Activated CD4-positive, alpha-beta T cell treated with anti-CD3 and anti-CD28 coated beads for 1 hour (primary cell): ENCODE results near the gene THG1L.

Experiments
- DNase-seq: peaks from one replicate; pipeline ENCODE4 v3.0.0-alpha.2; 2020

The THG1L gene

GRCh38 chr5:157729858-157730257 is 1.4 kb upstream of the THG1L start:
- no peak for DNase-seq

- DNase-seq = no peak
These were observed 334 bp upstream of the THG1L start for GRCh38 chr5:157730900-157731271.

GRCh38 chr5:157732130-157732514 is 902 bp downstream of the THG1L start:
- DNase-seq = no peak

GRCh38 chr5:157732596-157733262 is 1.5 kb downstream of the THG1L start:
- DNase-seq = no peak

- DNase-seq = no peak
These were observed 3.2 kb downstream of the THG1L start for GRCh38 chr5:157734436-157734835.

GRCh38 chr5:157735991-157736390 is 4.8 kb downstream of the THG1L start:
- no peak for DNase-seq

GRCh38 chr5:157739388-157740228 is 8.4 kb downstream of the THG1L start:
- no peak for DNase-seq

GRCh38 chr5:157740229-157740610 is 9.0 kb downstream of the THG1L start:
- DNase-seq = no peak

GRCh38 chr5:157741131-157741530 is 9.9 kb downstream of the THG1L start:
- no peak for DNase-seq

- peak; percentile 89 for DNase-seq
These were observed 12.2 kb downstream of the THG1L start, which contains the start of gene LSM11 for GRCh38 chr5:157743163-157744050. Gene LSM11 (plus strand): TSS chr5:157743712. CDS start chr5:157743751, 39 bp downstream.

- no peak for DNase-seq
These were observed 13.1 kb downstream of the THG1L start for GRCh38 chr5:157744051-157745011.

- DNase-seq = no peak
These were observed 13.8 kb downstream of the THG1L start for GRCh38 chr5:157745041-157745456.

GRCh38 chr5:157747173-157747740 is 16.0 kb downstream of the THG1L start:
- DNase-seq = no peak

- DNase-seq = no peak
These were observed 16.8 kb downstream of the THG1L start for GRCh38 chr5:157747766-157748700.

- DNase-seq = no peak
These were observed 17.7 kb downstream of the THG1L start for GRCh38 chr5:157748760-157749461.

- no peak for DNase-seq
These were observed 18.2 kb downstream of the THG1L start for GRCh38 chr5:157749462-157749799.

- no peak for DNase-seq
These were observed 19.1 kb downstream of the THG1L start for GRCh38 chr5:157750320-157750719.

GRCh38 chr5:157756122-157756521 is 24.9 kb downstream of the THG1L start:
- DNase-seq = no peak

GRCh38 chr5:157758706-157759105 is 27.5 kb downstream of the THG1L start:
- no peak for DNase-seq
